Measurements from ENCODE around the gene IQGAP2.

The IQGAP2 gene

DNA sequence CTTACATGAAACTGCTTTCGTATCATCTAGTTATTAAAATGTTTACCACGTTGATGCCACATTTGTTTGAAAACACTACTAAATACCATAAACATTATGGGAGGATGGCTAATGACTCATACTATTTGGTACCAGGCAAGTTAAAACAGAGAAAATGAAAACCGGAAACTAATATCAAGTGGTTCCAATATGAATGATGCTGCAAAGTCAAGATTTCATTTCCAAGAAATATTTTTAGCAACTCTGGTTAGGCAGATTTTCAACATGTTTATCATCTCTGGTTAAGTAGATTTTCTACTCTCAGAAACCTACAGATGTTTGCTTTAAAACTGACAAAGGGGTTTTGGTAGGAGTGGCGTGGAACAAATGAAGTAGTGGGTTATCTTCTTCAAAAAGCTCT lies 307.9 kb downstream of the IQGAP2 start:
- no peak overlapping the region for H2BK120ac ChIP-seq (ENCODE audit: low read depth, low read length)

DNA sequence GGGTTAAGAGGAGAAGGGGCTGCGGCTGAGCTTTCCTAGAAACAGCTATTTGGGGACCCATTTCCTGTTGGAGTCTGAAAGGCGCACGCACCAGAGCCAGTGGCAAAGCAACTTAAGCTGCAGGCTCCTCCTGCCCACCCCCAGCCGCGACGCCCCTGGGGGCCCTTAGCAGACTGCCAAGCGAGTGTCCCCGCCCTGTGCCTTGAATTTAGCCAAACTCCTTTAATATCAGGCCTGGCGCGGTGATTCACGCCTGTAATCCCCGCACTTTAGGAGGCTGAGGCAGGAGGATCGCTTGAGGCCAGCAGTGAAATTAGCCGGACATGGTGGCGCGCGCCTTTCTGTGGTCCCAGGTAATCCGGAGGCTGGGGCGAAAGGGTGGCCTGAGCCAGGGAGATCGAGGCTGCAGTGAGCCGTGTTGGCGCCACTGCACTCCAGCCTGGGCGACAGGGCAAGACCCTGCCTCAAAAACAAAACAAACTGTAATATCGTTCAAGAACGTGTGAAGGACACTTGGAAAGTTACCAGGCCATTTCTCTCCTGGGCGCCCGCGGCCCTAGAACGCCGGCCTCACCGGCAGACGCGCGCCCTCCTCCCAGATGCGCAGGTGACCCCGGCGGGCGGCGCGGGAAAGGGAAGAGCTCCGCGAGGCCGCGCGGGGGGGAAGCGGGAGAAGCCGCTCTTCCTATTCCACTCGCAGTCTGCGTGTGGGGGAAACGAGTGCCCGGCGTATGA lies 311.8 kb downstream of the IQGAP2 start:
- H3K9ac ChIP-seq (ENCODE audit: low read length): peak overlapping the region; percentile 91
- H3K18ac ChIP-seq (ENCODE audit: low read depth in 1 of 2, low read length in 2 of 2): peak overlapping the region; percentile 86 to 95
- H3K79me1 ChIP-seq (replicated peaks; ENCODE audit: low read length, poor library complexity, severe bottlenecking): peaks cover 7% of the 10 kb centered on the region
- H2BK15ac ChIP-seq (ENCODE audit: low read depth, poor library complexity, severe bottlenecking): peak overlapping the region; percentile 73
- H2BK5ac ChIP-seq (ENCODE audit: low read depth, low read length, poor library complexity, severe bottlenecking): peak overlapping the region; percentile 2
- no peaks in the 10 kb centered on the region for H3K9me3 ChIP-seq (ENCODE audit: control insufficient read depth, low read length)
- peak overlapping the region; percentile 29 for H2BK120ac ChIP-seq (ENCODE audit: low read depth, low read length)
- H2AK5ac ChIP-seq (ENCODE audit: low read length, severe bottlenecking): peak overlapping the region; percentile 84
- 35% methylated on average over 52 of the region's 52 CpGs for WGBS
- no peak overlapping the region for H3K27ac ChIP-seq (ENCODE audit: low read length, poor library complexity, severe bottlenecking)
- H2BK12ac ChIP-seq (ENCODE audit: low read length in 2 of 2): peak overlapping the region; percentile 84 to 85
- peak overlapping the region in 1 of 2 experiments; percentile 83 for H3K23ac ChIP-seq (ENCODE audit: low read length in 2 of 2)
- peak overlapping the region; percentile 46 for H2AFZ ChIP-seq (ENCODE audit: low read depth, low read length)
- peak overlapping the region in 1 of 2 experiments; percentile 91 for H3K4me3 ChIP-seq (ENCODE audit: insufficient read depth in 1 of 2, low read depth in 1 of 2, low read length in 2 of 2)
- peaks cover 0 to 3% of the 10 kb centered on the region in 2 experiments for H3K36me3 ChIP-seq (ENCODE audit: control insufficient read depth in 1 of 2, insufficient read depth in 2 of 2, low read depth in 1 of 2, low read length in 2 of 2)
- peak overlapping the region; percentile 95 for H4K8ac ChIP-seq (ENCODE audit: low read length)
- no peaks in the 10 kb centered on the region for H3K27me3 ChIP-seq (ENCODE audit: control insufficient read depth in 1 of 2, insufficient read depth in 1 of 2, low read length in 2 of 2)
- peaks cover 18% of the 10 kb centered on the region for H3K4me1 ChIP-seq (ENCODE audit: control insufficient read depth, insufficient read depth, low read depth, low read length)
- no peak for DNase-seq
- peak overlapping the region in 1 of 2 experiments; percentile 11 for H3K14ac ChIP-seq (ENCODE audit: low read length in 2 of 2)
- peak overlapping the region; percentile 94 for H3K4me2 ChIP-seq (ENCODE audit: low read length, poor library complexity, severe bottlenecking)
- H4K91ac ChIP-seq (ENCODE audit: low read length): peak overlapping the region; percentile 62
- H3K4ac ChIP-seq (ENCODE audit: low read depth in 1 of 2, low read length in 2 of 2): peak overlapping the region; percentile 70 to 99

More for the DNA sequence above, 307.9 kb downstream of the IQGAP2 start:
- no peak overlapping the region for H2AK5ac ChIP-seq (ENCODE audit: low read length, severe bottlenecking)
- 82% methylated on average over 1 of the region's 4 CpGs for WGBS
- H2AFZ ChIP-seq (ENCODE audit: low read depth, low read length): no peak overlapping the region
- H3K4me3 ChIP-seq (ENCODE audit: insufficient read depth in 1 of 2, low read depth in 1 of 2, low read length in 2 of 2): no peak overlapping the region
- no peak overlapping the region for H3K14ac ChIP-seq (ENCODE audit: low read length in 2 of 2)
- H3K23ac ChIP-seq (ENCODE audit: low read length in 2 of 2): no peak overlapping the region
- peaks cover 14% of the 10 kb centered on the region for H3K4me1 ChIP-seq (ENCODE audit: control insufficient read depth, insufficient read depth, low read depth, low read length)
- H3K9ac ChIP-seq (ENCODE audit: low read length): no peak overlapping the region
- no peak overlapping the region for H3K18ac ChIP-seq (ENCODE audit: low read depth in 1 of 2, low read length in 2 of 2)
- H3K79me1 ChIP-seq (replicated peaks; ENCODE audit: low read length, poor library complexity, severe bottlenecking): peaks cover under 1% of the 10 kb centered on the region
- no peak overlapping the region for H4K91ac ChIP-seq (ENCODE audit: low read length)
- no peaks in the 10 kb centered on the region for H3K9me3 ChIP-seq (ENCODE audit: control insufficient read depth, low read length)
- peak; percentile 59 for DNase-seq
- no peak overlapping the region for H4K8ac ChIP-seq (ENCODE audit: low read length)
- no peak overlapping the region for H3K27ac ChIP-seq (ENCODE audit: low read length, poor library complexity, severe bottlenecking)
- H2BK12ac ChIP-seq (ENCODE audit: low read length in 2 of 2): no peak overlapping the region
- no peak overlapping the region for H2BK5ac ChIP-seq (ENCODE audit: low read depth, low read length, poor library complexity, severe bottlenecking)
- H3K36me3 ChIP-seq (ENCODE audit: control insufficient read depth in 1 of 2, insufficient read depth in 2 of 2, low read depth in 1 of 2, low read length in 2 of 2): no peaks in the 10 kb centered on the region
- H3K27me3 ChIP-seq (ENCODE audit: control insufficient read depth in 1 of 2, insufficient read depth in 1 of 2, low read length in 2 of 2): peaks cover 0 to 17% of the 10 kb centered on the region in 2 experiments
- no peak overlapping the region for H2BK15ac ChIP-seq (ENCODE audit: low read depth, poor library complexity, severe bottlenecking)
- H3K4me2 ChIP-seq (ENCODE audit: low read length, poor library complexity, severe bottlenecking): no peak overlapping the region
- no peak overlapping the region for H3K4ac ChIP-seq (ENCODE audit: low read depth in 1 of 2, low read length in 2 of 2)

DNA sequence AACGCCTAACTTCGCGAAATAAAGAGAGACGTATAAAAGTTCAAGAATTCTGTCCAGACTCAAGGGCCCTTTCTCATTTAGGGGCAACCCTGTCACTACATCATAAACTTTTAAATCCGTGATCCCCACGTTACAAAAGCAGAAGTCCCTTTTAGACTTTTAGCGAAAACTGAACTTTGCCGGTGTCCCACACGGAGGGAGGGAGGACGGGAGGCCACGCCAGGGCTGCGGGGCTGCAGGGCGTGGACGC lies 312.3 kb downstream of the IQGAP2 start:
- Histone ChIP-seq H3K4me2 (ENCODE audit: low read length, poor library complexity, severe bottlenecking) (peak overlapping the region; percentile 94), H3K36me3 (ENCODE audit: control insufficient read depth in 1 of 2, insufficient read depth in 2 of 2, low read depth in 1 of 2, low read length in 2 of 2) (peaks cover 0 to 3% of the 10 kb centered on the region in 2 experiments), H3K14ac (ENCODE audit: low read length in 2 of 2) (peak overlapping the region in 1 of 2 experiments; percentile 9), H2BK5ac (ENCODE audit: low read depth, low read length, poor library complexity, severe bottlenecking) (peak overlapping the region; percentile 2), H3K18ac (ENCODE audit: low read depth in 1 of 2, low read length in 2 of 2) (peak overlapping the region; percentile 95 to 100), H4K8ac (ENCODE audit: low read length) (peak overlapping the region; percentile 98), H2BK12ac (ENCODE audit: low read length in 2 of 2) (peak overlapping the region in 1 of 2 experiments; percentile 95), H3K4me3 (ENCODE audit: insufficient read depth in 1 of 2, low read depth in 1 of 2, low read length in 2 of 2) (peak overlapping the region; percentile 89 to 91), H3K9ac (ENCODE audit: low read length) (peak overlapping the region; percentile 91), H3K79me1 (replicated peaks; ENCODE audit: low read length, poor library complexity, severe bottlenecking) (peaks cover 7% of the 10 kb centered on the region), H3K23ac (ENCODE audit: low read length in 2 of 2) (peak overlapping the region in 1 of 2 experiments; percentile 59), H3K27ac (ENCODE audit: low read length, poor library complexity, severe bottlenecking) (peak overlapping the region; percentile 14), H2BK120ac (ENCODE audit: low read depth, low read length) (peak overlapping the region; percentile 96), H3K4ac (ENCODE audit: low read depth in 1 of 2, low read length in 2 of 2) (peak overlapping the region; percentile 57 to 99), H2BK15ac (ENCODE audit: low read depth, poor library complexity, severe bottlenecking) (peak overlapping the region; percentile 54), H3K27me3 (ENCODE audit: control insufficient read depth in 1 of 2, insufficient read depth in 1 of 2, low read length in 2 of 2) (no peaks in the 10 kb centered on the region), H3K9me3 (ENCODE audit: control insufficient read depth, low read length) (no peaks in the 10 kb centered on the region), H2AK5ac (ENCODE audit: low read length, severe bottlenecking) (no peak overlapping the region), H3K4me1 (ENCODE audit: control insufficient read depth, insufficient read depth, low read depth, low read length) (peaks cover 17% of the 10 kb centered on the region), H2AFZ (ENCODE audit: low read depth, low read length) (no peak overlapping the region), H4K91ac (ENCODE audit: low read length) (peak overlapping the region; percentile 97)
- DNase-seq: no peak
- WGBS: under 1% methylated on average over 14 of the region's 14 CpGs

- no peaks in the 10 kb centered on the region for H3K9me3 ChIP-seq (ENCODE audit: control insufficient read depth, low read length)
- H3K14ac ChIP-seq (ENCODE audit: low read length in 2 of 2): peak within 1 kb of the TSS; percentile 94 to 100
- H2BK120ac ChIP-seq (ENCODE audit: low read depth, low read length): peak within 1 kb of the TSS; percentile 96
- peak within 1 kb of the TSS; percentile 71 for H2BK5ac ChIP-seq (ENCODE audit: low read depth, low read length, poor library complexity, severe bottlenecking)
- H3K27ac ChIP-seq (ENCODE audit: low read length, poor library complexity, severe bottlenecking): peak within 1 kb of the TSS; percentile 37
- peak within 1 kb of the TSS; percentile 94 for H3K4me2 ChIP-seq (ENCODE audit: low read length, poor library complexity, severe bottlenecking)
- peaks cover 7% of the 10 kb centered on the region for H3K79me1 ChIP-seq (replicated peaks; ENCODE audit: low read length, poor library complexity, severe bottlenecking)
- H3K4ac ChIP-seq (ENCODE audit: low read depth in 1 of 2, low read length in 2 of 2): peak within 1 kb of the TSS; percentile 92 to 100
- WGBS: under 1% methylated on average over 59 of the region's 82 CpGs
- H3K18ac ChIP-seq (ENCODE audit: low read depth in 1 of 2, low read length in 2 of 2): peak within 1 kb of the TSS; percentile 100
- peak within 1 kb of the TSS; percentile 87 for H2AK5ac ChIP-seq (ENCODE audit: low read length, severe bottlenecking)
- peak within 1 kb of the TSS; percentile 87 for H2AFZ ChIP-seq (ENCODE audit: low read depth, low read length)
- H3K4me3 ChIP-seq (ENCODE audit: insufficient read depth in 1 of 2, low read depth in 1 of 2, low read length in 2 of 2): peak within 1 kb of the TSS; percentile 89 to 91
- peak within 1 kb of the TSS; percentile 98 for H4K8ac ChIP-seq (ENCODE audit: low read length)
- no peaks in the 10 kb centered on the region for H3K27me3 ChIP-seq (ENCODE audit: control insufficient read depth in 1 of 2, insufficient read depth in 1 of 2, low read length in 2 of 2)
- H3K23ac ChIP-seq (ENCODE audit: low read length in 2 of 2): peak within 1 kb of the TSS in 1 of 2 experiments; percentile 100
- peak within 1 kb of the TSS; percentile 89 to 95 for H2BK12ac ChIP-seq (ENCODE audit: low read length in 2 of 2)
- H3K36me3 ChIP-seq (ENCODE audit: control insufficient read depth in 1 of 2, insufficient read depth in 2 of 2, low read depth in 1 of 2, low read length in 2 of 2): peaks cover 0 to 3% of the 10 kb centered on the region in 2 experiments
- peak within 1 kb of the TSS; percentile 91 for H3K9ac ChIP-seq (ENCODE audit: low read length)
- H2BK15ac ChIP-seq (ENCODE audit: low read depth, poor library complexity, severe bottlenecking): peak within 1 kb of the TSS; percentile 94
- H3K4me1 ChIP-seq (ENCODE audit: control insufficient read depth, insufficient read depth, low read depth, low read length): peaks cover 17% of the 10 kb centered on the region
- peak within 1 kb of the TSS; percentile 97 for H4K91ac ChIP-seq (ENCODE audit: low read length)
- DNase-seq: peak; percentile 87
Observed at GRCh38 chr5:76715736-76716455, 312.8 kb downstream of the IQGAP2 start, which contains the start of gene F2R. F2R (plus strand) TSS chr5:76716126; CDS start chr5:76716308, 182 bp downstream.
